GDM1 (cell line): ENCODE data around the gene LCN6.
"Not testable (repeated sequence)": the region's sequence is repeated elsewhere in the genome, so short reads cannot be mapped to it uniquely, and the experiment has no call there.

ENCODE experiments used
- DNase-seq: peaks from one replicate; lab custom pipeline; 2025; lab: John Stamatoyannopoulos, UW

Gene LCN6

DNA sequence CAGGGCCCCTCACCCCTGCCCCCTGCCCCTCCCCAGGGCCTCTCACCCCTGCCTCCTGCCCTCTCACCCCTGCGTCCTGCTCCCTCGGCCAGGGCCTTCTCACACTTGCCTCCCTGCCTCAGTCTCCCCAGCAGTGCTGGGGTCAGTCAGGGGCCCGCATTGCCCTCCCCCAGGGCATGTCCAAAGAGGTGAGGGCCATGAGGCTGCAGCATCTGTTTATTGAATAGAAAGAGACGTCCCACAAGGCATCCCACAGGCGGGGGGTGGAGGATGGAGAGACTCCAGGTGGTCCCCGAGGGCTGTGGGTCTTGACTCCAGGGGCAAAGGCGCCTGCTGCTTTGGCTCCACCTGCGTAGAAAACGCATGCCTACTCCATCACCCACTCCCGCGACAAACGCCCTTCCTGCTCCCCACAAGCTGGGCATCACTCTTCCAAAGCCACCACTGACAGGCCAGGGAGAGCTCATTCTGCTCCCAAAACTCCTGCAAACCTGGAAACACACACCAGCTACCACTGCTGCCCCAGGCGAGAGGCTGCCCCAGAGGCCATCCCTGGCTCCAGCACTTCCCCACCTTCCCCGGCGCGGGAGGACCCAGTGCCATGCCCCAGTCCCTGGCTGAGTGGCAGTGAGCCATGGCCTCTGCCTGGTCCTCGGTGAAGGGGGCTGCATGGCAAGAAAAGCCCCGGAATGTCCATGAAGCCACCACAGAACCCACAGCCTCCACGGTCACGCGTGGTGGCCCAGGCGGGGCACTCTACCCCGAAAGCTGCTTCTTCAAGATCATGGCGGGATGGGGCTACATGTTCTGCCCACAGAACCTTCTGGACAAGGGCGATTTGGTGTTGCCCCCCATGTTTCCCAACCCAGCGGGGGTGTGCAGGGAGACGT is 11.4 kb upstream of the LCN6 start:
- no peak for DNase-seq

- no peak for DNase-seq
Observed at GRCh38 chr9:136759001-136759400, 10.7 kb upstream of the LCN6 start.

DNA sequence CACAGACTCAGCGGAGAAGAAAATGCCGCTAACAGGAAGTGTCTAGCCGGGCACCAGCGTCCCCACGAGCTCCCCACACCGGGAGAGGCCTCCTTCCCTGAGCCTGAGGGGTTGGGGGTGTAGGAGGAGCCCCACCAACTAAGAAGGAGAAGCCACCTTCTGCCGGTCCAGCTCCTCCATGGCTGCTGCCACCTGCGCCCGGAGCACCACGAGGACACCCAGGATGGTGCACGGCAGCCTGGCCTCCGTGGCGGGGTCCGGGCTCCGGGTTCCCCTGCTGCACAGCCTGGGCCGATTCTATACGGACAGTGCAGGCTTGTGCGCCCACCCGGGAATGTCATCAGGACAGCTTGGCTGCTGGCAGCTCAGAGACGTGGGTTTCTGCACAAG is 9.4 kb upstream of the LCN6 start:
- DNase-seq: no peak

GRCh38 chr9:136757328-136757727 is 9.0 kb upstream of the LCN6 start:
- no peak for DNase-seq

DNA sequence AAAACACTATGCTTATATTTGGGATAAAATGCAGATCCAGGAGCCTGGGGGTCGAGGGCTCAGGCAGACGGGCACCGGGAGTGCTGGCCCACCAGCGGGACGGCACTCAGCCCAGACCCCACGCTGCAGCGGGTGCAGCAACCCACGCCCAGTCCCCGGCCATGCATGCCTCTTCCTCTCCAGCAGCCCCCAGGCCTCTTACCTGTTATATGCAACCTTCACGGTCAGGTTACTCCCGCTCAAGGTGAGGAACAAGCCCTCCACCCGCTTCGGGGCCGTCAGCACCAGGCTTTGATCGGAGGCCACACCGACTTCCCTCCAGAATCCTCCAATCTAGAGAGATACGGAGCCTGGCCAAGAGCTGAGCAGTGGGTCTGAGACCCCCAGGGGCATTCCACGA is 8.5 kb upstream of the LCN6 start:
- no peak for DNase-seq

GRCh38 chr9:136756134-136756438 is 7.8 kb upstream of the LCN6 start:
- DNase-seq: no peak

- not testable (repeated sequence) for DNase-seq
Observed at GRCh38 chr9:136755302-136756133, 7.2 kb upstream of the LCN6 start.

GRCh38 chr9:136754626-136755301 is 6.4 kb upstream of the LCN6 start:
- DNase-seq: no peak

- DNase-seq: no peak
Observed at GRCh38 chr9:136754059-136754572, 5.8 kb upstream of the LCN6 start.

DNA sequence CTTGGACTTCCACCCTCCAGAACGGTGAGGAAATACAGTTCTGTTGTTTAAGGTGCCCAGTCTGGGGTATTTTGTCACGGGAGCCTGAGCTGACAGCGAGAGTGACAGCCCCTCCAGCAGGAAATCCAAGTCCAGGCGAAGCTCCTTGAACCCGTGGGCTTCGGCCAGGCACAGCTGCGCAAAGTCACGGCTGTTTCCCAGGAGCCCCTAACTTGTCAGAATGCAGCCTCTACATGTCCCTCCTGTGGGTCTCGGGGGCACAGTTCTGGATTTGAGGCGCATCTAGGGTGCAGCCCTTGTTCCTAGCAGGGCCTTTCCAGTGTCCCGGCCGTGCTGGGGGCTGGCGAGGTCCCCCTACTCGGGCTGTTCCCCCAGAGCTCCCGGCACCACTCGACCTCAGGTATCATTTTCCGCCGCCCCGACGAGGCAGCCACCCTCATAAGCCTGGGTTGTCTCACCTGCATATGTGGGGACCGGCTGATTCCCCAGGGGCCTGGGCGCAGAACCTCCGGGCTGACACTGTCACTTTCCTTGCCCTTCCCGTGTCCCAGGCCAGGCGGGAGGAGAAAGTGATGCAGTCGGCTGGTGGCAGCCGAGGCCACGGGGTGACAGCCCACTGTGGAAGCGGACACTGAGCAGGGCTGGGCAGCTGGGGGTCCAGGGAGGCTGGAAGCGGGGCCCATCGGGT is 5.2 kb upstream of the LCN6 start:
- no peak for DNase-seq

GRCh38 chr9:136751814-136752213 is 3.5 kb upstream of the LCN6 start:
- DNase-seq: no peak

- no peak for DNase-seq
Observed at GRCh38 chr9:136751244-136751643, 2.9 kb upstream of the LCN6 start.

- DNase-seq: no peak
Observed at GRCh38 chr9:136750526-136750925, 2.2 kb upstream of the LCN6 start.

- DNase-seq: no peak
Observed at GRCh38 chr9:136748666-136749611, 614 bp upstream of the LCN6 start.

- DNase-seq: no peak
Observed at GRCh38 chr9:136747161-136748060, 914 bp downstream of the LCN6 start.

DNA sequence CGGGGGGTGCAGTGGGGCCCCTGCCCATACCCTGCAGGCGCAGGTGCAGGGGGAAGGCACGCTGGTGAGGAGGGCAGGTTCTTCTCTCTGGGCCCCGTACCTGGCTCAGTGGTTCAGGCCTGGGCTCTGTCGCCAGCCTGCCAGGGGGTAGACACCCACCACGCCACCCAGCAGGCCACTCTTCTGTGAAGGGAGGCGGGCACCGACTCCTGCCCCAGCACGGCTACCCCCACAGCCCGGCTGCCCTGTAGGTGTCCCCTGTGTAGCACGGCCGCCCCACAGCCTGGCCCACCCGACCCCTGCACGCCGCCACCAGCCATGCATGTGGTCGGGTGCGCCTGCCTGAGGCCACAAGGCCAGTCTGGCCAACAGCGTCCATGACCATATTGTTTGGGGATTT is 1.7 kb downstream of the LCN6 start:
- no peak for DNase-seq

GRCh38 chr9:136746155-136746490 is 2.2 kb downstream of the LCN6 start:
- DNase-seq: no peak

DNA sequence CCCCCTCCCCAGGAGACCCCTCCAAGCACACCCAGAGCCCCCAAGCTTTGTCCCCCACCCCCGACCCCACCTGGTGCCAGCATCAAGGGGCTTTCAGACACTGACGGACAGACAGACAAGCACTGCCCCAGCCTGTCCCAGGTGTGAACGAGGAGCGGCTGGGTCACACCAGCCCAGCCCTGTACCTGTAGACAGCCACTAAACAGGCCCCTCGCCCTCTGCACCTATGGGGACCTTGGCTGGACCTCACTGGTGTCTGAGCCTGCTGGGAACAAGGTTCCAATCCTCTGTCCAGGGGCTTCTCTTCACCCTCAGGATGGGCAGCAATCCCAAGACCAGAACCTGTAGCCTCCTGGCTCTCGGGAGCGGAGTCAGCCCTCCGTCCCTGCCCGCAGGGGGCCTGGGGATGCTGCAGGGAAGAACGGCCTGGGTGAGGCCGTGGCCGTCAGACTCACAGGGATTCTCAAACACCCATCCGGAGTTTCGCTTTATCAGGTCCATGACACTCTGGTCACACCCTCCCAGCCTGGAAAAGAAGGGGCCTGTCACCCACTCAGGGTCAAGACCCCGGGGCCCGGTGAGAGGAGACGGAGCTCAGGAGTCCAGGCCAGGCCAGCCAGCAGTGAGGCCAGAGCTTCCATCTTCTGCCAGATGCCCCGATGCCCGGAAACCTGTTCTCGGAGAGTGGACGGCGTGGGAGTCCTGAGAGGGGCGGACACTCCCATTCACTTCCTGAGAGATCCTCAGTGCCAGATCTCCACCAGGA is 2.8 kb downstream of the LCN6 start:
- DNase-seq: no peak

DNA sequence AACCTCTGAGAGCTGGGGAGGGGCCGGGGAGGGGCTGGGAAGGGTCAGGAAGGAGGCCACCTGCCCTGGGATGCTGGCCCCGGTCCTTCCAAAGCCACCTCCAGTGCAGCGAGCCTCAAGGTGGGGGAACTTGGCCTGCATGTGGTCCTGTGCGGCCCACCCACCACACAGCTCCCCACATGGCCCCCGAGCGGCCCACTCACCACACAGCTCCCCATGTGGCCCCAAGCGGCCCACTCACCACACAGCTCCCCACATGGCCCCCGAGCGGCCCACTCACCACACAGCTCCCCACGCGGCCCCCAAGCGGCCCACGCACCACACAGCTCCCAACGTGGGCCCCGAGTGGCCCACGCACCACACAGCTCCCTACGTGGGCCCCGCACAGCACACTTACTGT is 3.6 kb downstream of the LCN6 start:
- DNase-seq: no peak
